HCT116 (cell line): ENCODE results near the gene TEX2. TPM values are rescaled to one million over a fixed set of nuclear protein-coding genes. Genes with fewer than 3 reads are reported as not detected.
"Not testable (repeated sequence)": the region's sequence is repeated elsewhere in the genome, so short reads cannot be mapped to it uniquely, and the experiment has no call there.

Source experiments
- ATAC-seq: fragments of 200-7000 bp; cut with Tn5 transposase; 2 replicates; pipeline ENCODE4 v1.9.1; 2020; ENCODE audit warnings: mild to moderate bottlenecking, moderate library complexity
- BruUV-seq: library from RNA; stranded (reverse); fragments of 400-500 nt; replicated peaks from 2 replicates; lab custom pipeline; 2021; lab: Mats Ljungman, UMichigan
- CTCF ChIA-PET: fragments of 300-600 bp; sonication (Branson Sonifier 250); formaldehyde crosslinking; loops from one replicate; lab custom pipeline; 2021; ENCODE audit warnings: antibody characterized with exemption; lab: Charles Lee
- POLR2A ChIA-PET: fragments of 300-600, 350-600 bp; sonication (Branson Sonifier 250); formaldehyde crosslinking; loops from one replicate; lab custom pipeline; 2021; ENCODE audit warnings: antibody characterized with exemption; lab: Charles Lee
- RAD21 ChIA-PET, 2 experiments: fragments of 300-600 bp; sonication (Branson Sonifier 250); formaldehyde crosslinking; loops; one replicate each; lab custom pipeline; 2023; ENCODE audit warnings: low total read pairs in 2 of 2; ENCODE audit not compliant: uncharacterized antibody in 2 of 2, unreplicated experiment in 2 of 2, low non-redundant PET in 1 of 2; lab: Charles Lee
- DNase-seq: peaks from one replicate; pipeline ENCODE4 v3.0.0-alpha.2; 2010; ENCODE audit warnings: low read depth, low spot score
- H2AFZ ChIP-seq: fragments of 200-600 bp; shearing (Covaris generic), sonication (generic); 2 replicates; pipeline ENCODE4 v1.6.1; 2017; ENCODE audit warnings: low read depth, mixed run types, mixed read lengths, antibody characterized with exemption, low read length; ENCODE audit not compliant: poor library complexity, severe bottlenecking
- H3K27ac ChIP-seq: 2 replicates; pipeline ENCODE4 v1.5.1; 2012; ENCODE audit warnings: low read depth, low read length
- H3K27me3 ChIP-seq: fragments of 200-600 bp; sonication (generic); 2 replicates; pipeline ENCODE4 v1.6.1; 2016; ENCODE audit warnings: mixed run types, low read length, mixed read lengths; ENCODE audit not compliant: insufficient read depth
- H3K36me3 ChIP-seq, 2 experiments: fragments of 200-500 bp in 1 of 2; fragments of 200-600 bp in 1 of 2; sonication (Bioruptor generic) in 1 of 2; sonication (generic) in 1 of 2; 2 replicates each; pipeline versions ENCODE4 v1.5.1 to v1.6.1; 2014 to 2016; ENCODE audit warnings: low read length in 2 of 2, inconsistent platforms in 1 of 2, mixed read lengths in 1 of 2, mixed run types in 1 of 2; ENCODE audit not compliant: insufficient read depth in 2 of 2, control insufficient read depth in 1 of 2
- H3K4me1 ChIP-seq, 2 experiments: fragments of 200-600 bp in 1 of 2; sonication (generic) in 1 of 2; 2 replicates each; pipeline versions ENCODE4 v1.5.1 to v1.6.1; 2012 to 2017; ENCODE audit warnings: low read length in 2 of 2, inconsistent platforms in 1 of 2, mild to moderate bottlenecking in 1 of 2, mixed read lengths in 1 of 2, mixed run types in 1 of 2, moderate library complexity in 1 of 2; ENCODE audit not compliant: insufficient read depth in 2 of 2, control insufficient read depth in 1 of 2
- H3K4me2 ChIP-seq: fragments of 200-600 bp; sonication (generic); 2 replicates; pipeline ENCODE4 v1.6.1; 2017; ENCODE audit warnings: mixed run types, low read length, mixed read lengths
- H3K4me3 ChIP-seq, 2 experiments: fragments of 200-600 bp in 1 of 2; sonication (generic) in 1 of 2; replicated peaks in 1 of 2; 2 replicates each; pipeline ENCODE4 v1.5.1; 2011 to 2016; ENCODE audit warnings: low read length in 2 of 2, control low read depth in 1 of 2, low read depth in 1 of 2, mild to moderate bottlenecking in 1 of 2, mixed read lengths in 1 of 2, mixed run types in 1 of 2
- H3K79me2 ChIP-seq: fragments of 200-600 bp; sonication (generic); 2 replicates; pipeline ENCODE4 v1.6.1; 2017; ENCODE audit warnings: mild to moderate bottlenecking, mixed run types, low read length, moderate library complexity, mixed read lengths; ENCODE audit not compliant: insufficient read depth
- H3K9ac ChIP-seq: fragments of 200-600 bp; sonication (generic); 2 replicates; pipeline ENCODE4 v1.6.1; 2016; ENCODE audit warnings: low read length, mixed read lengths
- H3K9me2 ChIP-seq: fragments of 200-600 bp; sonication (generic), shearing (Covaris generic); 2 replicates; pipeline ENCODE4 v1.6.1; 2017; ENCODE audit warnings: mixed run types, mild to moderate bottlenecking, moderate library complexity; ENCODE audit not compliant: insufficient read depth
- H3K9me3 ChIP-seq, 2 experiments: fragments of 200-500 bp in 1 of 2; fragments of 200-600 bp in 1 of 2; sonication (Bioruptor generic) in 1 of 2; sonication (generic) in 1 of 2; 2 replicates each; pipeline ENCODE4 v1.6.1; 2014 to 2017; ENCODE audit warnings: low read length in 2 of 2, mixed read lengths in 2 of 2, inconsistent platforms in 1 of 2, low read depth in 1 of 2, mild to moderate bottlenecking in 1 of 2, mixed run types in 1 of 2, moderate library complexity in 1 of 2; ENCODE audit not compliant: control insufficient read depth in 1 of 2, insufficient read depth in 1 of 2
- H4K20me1 ChIP-seq: fragments of 200-600 bp; sonication (generic), shearing (Covaris generic); 2 replicates; pipeline ENCODE4 v1.6.1; 2017; ENCODE audit warnings: mixed run types, mild to moderate bottlenecking, moderate library complexity; ENCODE audit not compliant: insufficient read depth
- CBX3 ChIP-seq: IDR thresholded peaks from 2 replicates; pipeline ENCODE4 v1.6.1; 2012; ENCODE audit warnings: low read depth
- CEBPB ChIP-seq: IDR thresholded peaks from 2 replicates; pipeline ENCODE4 v1.6.1; 2012; ENCODE audit warnings: low read depth
- EGR1 ChIP-seq: IDR thresholded peaks from 2 replicates; pipeline ENCODE4 v1.6.1; 2012; ENCODE audit warnings: low read depth
- EZH2phosphoT487 ChIP-seq: fragments of 200-600 bp; IDR thresholded peaks from 2 replicates; pipeline ENCODE4 v1.6.1; 2018; ENCODE audit warnings: antibody characterized with exemption, borderline replicate concordance
- FOSL1 ChIP-seq: IDR thresholded peaks from 2 replicates; pipeline ENCODE4 v1.6.1; 2012; ENCODE audit warnings: low read depth
- JUND ChIP-seq: IDR thresholded peaks from 2 replicates; pipeline ENCODE4 v1.6.1; 2012
- REST ChIP-seq: IDR thresholded peaks from 2 replicates; pipeline ENCODE4 v1.6.1; 2012; ENCODE audit warnings: low read depth
- SP1 ChIP-seq: IDR thresholded peaks from 2 replicates; pipeline ENCODE4 v1.6.1; 2012; ENCODE audit warnings: low read depth
- SRF ChIP-seq: IDR thresholded peaks from 2 replicates; pipeline ENCODE4 v1.6.1; 2012; ENCODE audit warnings: low read depth
- TCF7L2 ChIP-seq: IDR thresholded peaks from 2 replicates; pipeline ENCODE4 v1.7.0; 2011; ENCODE audit warnings: borderline replicate concordance, inconsistent platforms; ENCODE audit not compliant: insufficient read depth, insufficient read length; ENCODE audit errors: extremely low read depth
- ZFX ChIP-seq: fragments of 450-650 bp; IDR thresholded peaks from 2 replicates; pipeline ENCODE4 v1.6.1; 2017
- ZNF274 ChIP-seq: fragments of 200-500 bp; sonication (Bioruptor generic); IDR thresholded peaks from 2 replicates; pipeline ENCODE4 v1.6.1; 2014; ENCODE audit warnings: mild to moderate bottlenecking, low read depth, low read length, inconsistent platforms
- intact Hi-C: fragments of 100-400 bp; cut with micrococcal nuclease; formaldehyde crosslinking; loops from 2 replicates; pipeline ENCODE4 v1.10.0; 2022
- total RNA-seq: library from RNA; stranded (reverse); gene quantifications from one replicate; pipeline ENCODE4 v1.2.1, GENCODE V29; 2021; ENCODE audit not compliant: unreplicated experiment

Gene TEX2
- total RNA-seq, 1 experiment from 2014 or later: 24.6 TPM

GRCh38 chr17:64171041-64171440 lies 92.0 kb downstream of the TEX2 start (continued):
- no peak for TF ChIP-seq SRF
- no peak for TF ChIP-seq EGR1
- no peak for TF ChIP-seq ZNF274
- no peak for TF ChIP-seq CBX3
- no peak for TF ChIP-seq SP1
- TF ChIP-seq EZH2phosphoT487: no peak
- no peak for TF ChIP-seq FOSL1
- no peak for TF ChIP-seq TCF7L2
- no peak for TF ChIP-seq ZFX
- no peak for TF ChIP-seq JUND
- TF ChIP-seq, all 23 proteins: peak for 0

GRCh38 chr17:64170286-64170685 lies 92.8 kb downstream of the TEX2 start:
- no peaks in the 10 kb centered on the region for H3K4me1 ChIP-seq
- H3K27me3 ChIP-seq: no peaks in the 10 kb centered on the region
- no peaks in the 10 kb centered on the region for H3K79me2 ChIP-seq
- no peak overlapping the region for H3K9ac ChIP-seq
- RAD21 ChIA-PET: no interaction called here
- H3K27ac ChIP-seq: no peak overlapping the region
- DNase-seq (no peak), ATAC-seq (no peak)
- H3K4me2 ChIP-seq: no peak overlapping the region
- no peak overlapping the region for H2AFZ ChIP-seq
- H3K9me3 ChIP-seq: no peaks in the 10 kb centered on the region
- no peaks in the 10 kb centered on the region for H4K20me1 ChIP-seq
- intact Hi-C loops: no loop called here
- H3K4me3 ChIP-seq: no peak overlapping the region
- CTCF ChIA-PET: no interaction called here
- no peaks in the 10 kb centered on the region for H3K9me2 ChIP-seq
- no TSS peak for BruUV-seq
- POLR2A ChIA-PET: interaction anchor here (1.1 kb wide), 1 partner anchor 23 kb away, joined by 6 read pairs; no protein-coding TSS in a partner anchor
- TF ChIP-seq CEBPB (no peak), REST (no peak), ZFX (no peak)
- H3K36me3 ChIP-seq: peaks cover 0 to 9% of the 10 kb centered on the region in 2 experiments; a peak in 1 of 4 replicates

- H3K9me2 ChIP-seq, H3K27me3 ChIP-seq, H3K9ac ChIP-seq, H3K4me1 ChIP-seq, H3K4me3 ChIP-seq, BruUV-seq, H3K79me2 ChIP-seq, ATAC-seq, CTCF ChIA-PET, H3K9me3 ChIP-seq, H4K20me1 ChIP-seq, H3K27ac ChIP-seq, H2AFZ ChIP-seq, H3K36me3 ChIP-seq, intact Hi-C loops, H3K4me2 ChIP-seq, DNase-seq, RAD21 ChIA-PET: not testable (repeated sequence)
- POLR2A ChIA-PET: interaction anchor here (2.2 kb wide), 1 partner anchor 22 kb away, joined by 12 read pairs; no protein-coding TSS in a partner anchor
Observed at GRCh38 chr17:64167666-64168065, 95.4 kb downstream of the TEX2 start.
